GM12873 (cell line): ENCODE data around the gene CLIC6.

Source experiments
- TF ChIP-seq, protein P1 (sequence below): IDR thresholded peaks from 2 replicates; pipeline ENCODE4 v1.5.1; 2012; ENCODE audit warnings: low read depth, mild to moderate bottlenecking, moderate library complexity, low read length, control low read depth; ENCODE audit not compliant: insufficient read depth; ENCODE audit errors: missing control alignments

CLIC6 gene

GRCh38 chr21:34730194-34730593 lies 61.4 kb downstream of the CLIC6 start:
- TF ChIP-seq, protein P1, sequence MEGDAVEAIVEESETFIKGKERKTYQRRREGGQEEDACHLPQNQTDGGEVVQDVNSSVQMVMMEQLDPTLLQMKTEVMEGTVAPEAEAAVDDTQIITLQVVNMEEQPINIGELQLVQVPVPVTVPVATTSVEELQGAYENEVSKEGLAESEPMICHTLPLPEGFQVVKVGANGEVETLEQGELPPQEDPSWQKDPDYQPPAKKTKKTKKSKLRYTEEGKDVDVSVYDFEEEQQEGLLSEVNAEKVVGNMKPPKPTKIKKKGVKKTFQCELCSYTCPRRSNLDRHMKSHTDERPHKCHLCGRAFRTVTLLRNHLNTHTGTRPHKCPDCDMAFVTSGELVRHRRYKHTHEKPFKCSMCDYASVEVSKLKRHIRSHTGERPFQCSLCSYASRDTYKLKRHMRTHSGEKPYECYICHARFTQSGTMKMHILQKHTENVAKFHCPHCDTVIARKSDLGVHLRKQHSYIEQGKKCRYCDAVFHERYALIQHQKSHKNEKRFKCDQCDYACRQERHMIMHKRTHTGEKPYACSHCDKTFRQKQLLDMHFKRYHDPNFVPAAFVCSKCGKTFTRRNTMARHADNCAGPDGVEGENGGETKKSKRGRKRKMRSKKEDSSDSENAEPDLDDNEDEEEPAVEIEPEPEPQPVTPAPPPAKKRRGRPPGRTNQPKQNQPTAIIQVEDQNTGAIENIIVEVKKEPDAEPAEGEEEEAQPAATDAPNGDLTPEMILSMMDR = no peak

DNA sequence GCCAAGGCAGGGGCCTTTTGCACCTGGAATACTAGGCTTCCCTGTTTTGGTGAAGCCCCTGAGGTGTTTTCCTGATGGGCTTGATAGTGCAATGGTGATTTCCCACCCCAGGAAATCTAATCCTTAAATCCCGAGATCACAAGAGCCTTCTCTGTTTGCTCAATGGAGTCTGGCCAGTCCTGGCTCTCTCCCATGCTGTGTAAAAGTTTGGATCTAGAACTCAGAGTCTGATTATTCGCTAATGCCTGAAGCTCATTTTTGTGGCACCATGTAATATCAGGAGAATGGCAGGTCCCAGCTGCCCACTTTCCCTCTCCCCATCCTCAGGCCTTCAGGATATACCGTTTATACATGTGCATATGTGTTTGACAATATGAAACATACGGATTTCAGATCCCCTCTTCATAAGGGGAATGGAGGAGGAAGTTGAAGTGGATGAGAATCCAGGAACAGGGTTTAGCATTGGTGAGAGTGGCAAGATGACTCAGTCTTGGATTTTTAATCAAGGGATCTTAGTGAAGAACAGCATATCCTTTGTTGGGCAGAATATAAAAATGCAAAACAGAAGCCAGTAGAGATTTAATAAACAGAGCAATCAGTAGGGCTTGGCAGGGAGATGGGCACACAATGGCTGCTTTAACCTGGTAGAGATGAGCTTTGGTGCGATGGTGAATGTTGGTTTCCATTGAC lies 62.1 kb downstream of the CLIC6 start:
- TF ChIP-seq, protein P1 = no peak

GRCh38 chr21:34732388-34732821 lies 63.6 kb downstream of the CLIC6 start:
- TF ChIP-seq, protein P1 = no peak

- TF ChIP-seq, protein P1 = no peak
These were observed 65.1 kb downstream of the CLIC6 start for GRCh38 chr21:34733852-34734251.

DNA sequence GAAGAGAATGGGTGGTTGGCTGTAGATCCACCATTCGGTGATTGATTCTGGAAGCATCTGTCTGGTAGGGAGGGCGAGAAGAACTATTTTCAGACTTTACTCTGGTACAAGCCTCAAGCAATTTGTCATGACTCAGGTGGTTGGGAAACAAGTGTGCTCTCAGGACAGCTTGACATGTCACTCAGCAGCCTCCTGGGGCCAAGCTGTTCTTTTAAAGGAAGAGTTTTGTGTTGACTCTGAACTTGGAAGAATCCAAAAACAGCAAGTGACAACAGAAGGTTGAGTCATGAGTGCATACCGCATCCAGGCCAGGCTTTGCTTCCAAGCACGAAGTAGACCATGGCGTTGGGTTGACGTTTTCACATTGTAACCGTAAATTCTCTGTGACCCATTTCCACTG lies 65.9 kb downstream of the CLIC6 start:
- TF ChIP-seq, protein P1 = no peak

DNA sequence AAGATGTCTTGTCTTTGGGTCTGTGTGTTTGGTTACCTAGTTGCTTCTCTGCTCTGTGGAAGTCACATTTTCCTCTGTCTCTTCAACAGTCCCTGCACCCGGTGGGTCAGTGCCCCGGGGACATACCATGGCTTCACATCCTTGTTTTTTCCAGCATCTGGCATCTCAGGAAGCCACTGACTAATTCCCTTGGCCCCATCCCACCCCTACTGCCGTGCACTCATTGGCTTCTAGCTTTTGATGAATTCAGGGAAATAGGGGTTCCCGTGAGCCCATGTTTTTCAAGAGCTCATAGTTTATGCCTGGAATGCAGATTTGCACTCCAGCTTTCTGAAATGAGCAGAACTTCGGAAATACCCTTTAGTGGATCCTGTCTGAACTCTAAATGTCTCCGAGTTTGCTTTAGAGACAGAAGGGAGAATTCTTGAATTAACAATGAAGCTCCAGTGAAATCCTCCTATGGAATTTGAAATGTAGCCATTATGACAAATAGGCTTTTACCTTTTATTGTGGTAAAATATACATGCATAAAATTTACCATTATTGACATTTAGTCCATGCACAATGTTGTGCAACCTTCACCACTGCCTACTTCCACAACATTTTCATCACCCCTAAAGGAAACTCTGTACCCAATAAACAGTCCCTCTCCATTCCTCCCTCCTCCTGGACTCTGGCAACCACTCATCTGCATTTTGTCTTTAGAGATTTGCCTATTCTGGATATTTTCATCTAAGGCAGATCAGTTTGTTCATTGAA lies 67.5 kb downstream of the CLIC6 start:
- TF ChIP-seq, protein P1 = no peak

GRCh38 chr21:34737115-34737514 lies 68.3 kb downstream of the CLIC6 start:
- TF ChIP-seq, protein P1 = no peak
